CD4-positive, alpha-beta T cell treated with Interleukin-21 for 1 hour (primary cell): ENCODE measurements around the gene STARD10.

Source experiments
- DNase-seq: peaks from one replicate; pipeline ENCODE4 v3.0.0-alpha.2; 2020

Gene STARD10

DNA sequence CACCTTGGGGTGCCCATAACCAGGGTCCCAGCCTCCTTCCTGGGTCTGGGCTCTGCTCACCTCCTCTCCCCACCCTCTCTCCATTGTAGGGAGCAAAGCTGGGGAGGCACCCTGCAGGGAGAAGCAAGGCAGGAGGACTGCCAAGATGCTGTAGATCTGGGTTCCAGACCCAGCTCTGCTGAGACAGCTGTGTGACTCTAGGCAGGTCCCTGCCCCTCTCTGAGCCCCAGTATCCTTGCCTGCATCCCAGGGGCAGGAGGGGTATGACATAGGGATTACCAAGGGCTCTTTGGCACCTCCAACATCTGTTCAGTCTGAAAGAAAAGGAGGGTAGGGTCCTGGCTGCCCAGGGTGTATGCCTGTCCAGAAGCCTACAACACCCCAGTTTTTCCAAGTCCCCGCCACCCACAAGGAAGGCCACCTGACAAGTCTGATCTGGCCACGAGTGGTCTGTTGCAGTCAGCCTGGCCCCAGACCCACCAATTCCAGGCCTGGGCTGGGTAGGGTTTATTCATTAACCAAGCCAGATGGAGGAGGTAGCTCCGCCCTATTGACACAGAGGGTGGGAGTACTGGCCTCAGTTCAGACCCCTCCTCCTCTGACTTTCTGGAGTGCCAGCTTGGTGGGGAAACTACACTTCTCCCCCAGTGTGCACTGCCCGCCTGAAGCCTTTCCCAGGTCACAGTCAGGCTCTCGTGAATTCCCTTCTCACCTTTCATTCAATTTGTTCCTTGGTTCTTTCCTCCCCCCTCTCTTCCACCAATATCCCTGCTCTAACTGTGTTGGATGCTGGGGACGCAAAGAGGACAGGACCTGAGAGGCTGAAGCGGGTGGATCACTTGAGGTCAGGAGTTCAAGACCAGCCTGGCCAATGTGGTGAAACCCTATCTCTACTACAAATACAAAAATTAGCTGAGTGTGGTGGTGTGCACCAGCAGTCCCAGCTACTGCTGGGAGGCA lies 15.0 kb downstream of the STARD10 start:
- no peak for DNase-seq

- no peak for DNase-seq
Measured at GRCh38 chr11:72777755-72778278, 16.0 kb downstream of the STARD10 start.

DNA sequence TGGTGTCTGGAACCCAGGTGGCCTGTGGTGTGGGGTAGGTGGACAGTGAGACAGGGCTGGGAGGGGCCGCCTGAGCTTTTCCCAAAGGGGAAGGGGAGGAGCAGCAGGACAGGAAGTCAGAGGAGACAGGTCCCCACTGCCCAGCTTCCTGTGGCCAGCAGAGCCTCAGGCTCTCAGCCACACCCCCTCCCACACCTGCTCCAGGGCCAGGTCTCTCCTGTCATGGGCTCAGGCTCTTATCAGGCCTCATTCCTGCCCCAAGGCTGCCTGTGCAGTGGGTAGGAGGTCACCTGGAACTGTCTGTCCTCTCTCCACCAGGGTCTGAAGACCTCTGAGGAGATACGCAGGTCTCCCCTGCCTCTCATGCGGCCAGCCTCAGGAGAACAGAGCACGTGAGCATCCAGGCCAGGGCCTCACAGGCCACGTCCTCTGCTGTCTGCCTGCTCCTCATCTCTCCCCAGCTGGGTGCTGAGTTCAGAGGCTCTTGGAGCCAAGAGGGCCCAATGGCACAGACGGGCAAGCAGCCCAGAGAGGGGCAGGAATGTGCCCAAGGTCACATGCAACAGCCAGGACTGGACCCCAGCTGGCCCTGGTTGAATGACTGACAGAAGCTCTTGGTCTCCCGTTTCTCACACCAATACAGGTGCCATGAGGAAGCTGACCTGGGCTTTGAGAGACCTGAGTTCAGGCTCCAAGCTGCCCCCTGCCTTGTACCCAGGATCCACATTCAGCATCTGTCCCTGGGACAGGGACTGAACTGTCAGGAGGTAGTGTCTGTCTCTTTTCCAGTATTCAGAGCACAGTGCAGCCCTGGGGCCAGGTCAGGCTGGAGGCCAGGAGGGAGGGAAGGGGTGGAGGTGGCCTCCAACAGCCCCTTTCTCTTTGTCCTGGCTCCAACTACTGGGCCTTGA lies 16.7 kb downstream of the STARD10 start:
- no peak for DNase-seq

GRCh38 chr11:72776117-72776843 lies 17.6 kb downstream of the STARD10 start:
- no peak for DNase-seq

- DNase-seq: no peak
Measured at GRCh38 chr11:72775288-72776110, 18.3 kb downstream of the STARD10 start.

DNA sequence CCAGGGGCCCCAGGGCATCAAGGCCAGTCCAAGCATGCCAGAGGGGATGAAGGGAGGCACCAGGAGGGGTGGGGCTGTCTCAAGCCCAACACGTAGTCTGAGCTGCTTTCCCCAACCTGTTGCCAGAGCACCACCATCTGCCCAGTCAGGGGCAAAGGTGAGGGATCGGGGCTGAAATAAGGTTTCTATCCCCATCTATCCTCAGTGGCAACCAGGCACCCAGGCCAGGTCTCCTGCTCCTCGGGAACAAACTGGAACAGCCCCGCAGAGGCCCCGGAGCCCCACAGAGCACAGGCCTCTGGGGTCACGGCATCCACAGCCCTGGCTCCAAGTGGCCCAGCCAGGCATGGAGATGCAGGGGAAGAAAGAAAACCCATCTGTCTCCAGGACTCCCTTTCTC lies 19.3 kb downstream of the STARD10 start:
- no peak for DNase-seq

DNA sequence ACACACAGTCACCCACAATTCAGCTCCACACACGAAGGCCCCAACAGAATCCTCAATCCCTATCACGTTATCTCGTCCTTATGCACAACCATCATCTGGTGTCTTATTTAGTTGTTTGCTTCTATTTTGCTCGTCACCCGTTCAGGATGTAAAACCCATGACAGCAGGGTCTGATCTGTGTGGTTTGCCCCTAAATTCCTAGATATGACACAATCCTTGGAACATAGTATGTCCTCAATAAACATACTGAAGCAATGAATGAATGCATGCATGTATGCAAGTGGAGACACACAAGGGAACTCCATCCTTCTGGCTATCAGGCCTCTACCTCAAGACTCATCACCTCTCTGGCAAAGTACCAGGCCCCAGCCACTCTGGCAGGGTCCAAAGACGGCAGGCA lies 20.2 kb downstream of the STARD10 start:
- no peak for DNase-seq

DNA sequence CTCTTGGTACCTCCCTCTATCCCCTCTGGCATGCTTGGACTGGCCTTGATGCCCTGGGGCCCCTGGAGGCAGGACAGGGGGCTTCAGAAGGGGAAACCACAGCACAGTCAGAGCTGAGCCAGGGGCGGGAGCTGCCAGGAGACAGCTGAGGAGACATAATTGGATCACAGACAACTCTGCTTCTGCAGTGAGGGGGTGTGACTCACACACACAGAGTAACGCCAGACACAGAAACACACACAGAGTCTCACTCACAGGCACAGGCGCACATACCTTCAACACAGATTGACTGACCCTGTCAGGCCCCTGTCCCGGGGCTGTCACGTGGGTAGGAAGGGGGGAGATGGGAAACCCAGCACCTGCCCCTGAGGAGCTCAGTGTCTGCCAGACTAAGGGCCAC lies 20.6 kb downstream of the STARD10 start:
- no peak for DNase-seq

- DNase-seq: no peak
Measured at GRCh38 chr11:72772059-72772458, 21.8 kb downstream of the STARD10 start.

DNA sequence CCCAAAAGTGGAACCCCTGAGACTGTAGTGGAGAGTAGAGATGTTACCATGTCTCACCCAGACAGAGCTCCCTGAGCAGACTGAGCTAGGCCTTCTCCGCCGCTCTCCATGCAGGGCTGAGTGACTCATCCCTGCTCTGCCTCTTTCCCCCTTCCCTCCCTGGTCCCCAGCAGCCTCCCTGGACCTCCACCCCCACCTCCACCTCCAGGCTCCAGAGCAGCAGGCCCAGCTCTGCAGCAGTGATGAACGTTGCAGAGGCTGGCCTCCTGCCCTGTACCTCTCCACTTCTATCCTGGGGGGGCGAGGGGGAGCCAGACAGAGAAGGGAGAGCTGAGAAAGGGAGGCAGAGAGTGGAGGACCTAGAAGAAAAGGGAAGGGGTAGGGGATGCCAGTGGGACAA lies 22.3 kb downstream of the STARD10 start:
- DNase-seq: no peak

DNA sequence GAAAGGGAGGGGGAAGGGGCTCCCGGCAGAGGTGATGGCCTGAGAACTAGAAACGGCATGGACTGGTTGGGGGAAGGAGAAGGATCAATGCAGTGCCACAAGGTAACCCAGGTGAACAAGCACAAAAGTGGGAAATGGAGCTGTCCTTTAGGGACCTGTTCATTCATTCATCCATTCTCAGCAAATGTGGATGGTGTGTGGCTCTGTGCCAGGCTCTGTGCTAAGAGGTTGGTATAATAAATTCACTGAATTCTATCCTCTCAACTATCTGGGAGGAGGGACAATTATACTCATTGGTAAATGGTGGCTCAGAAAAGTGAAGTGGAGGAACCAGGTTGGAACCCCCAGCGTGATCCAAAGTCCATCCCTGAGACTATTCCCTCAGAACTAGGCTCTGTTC lies 23.0 kb downstream of the STARD10 start:
- DNase-seq: no peak

DNA sequence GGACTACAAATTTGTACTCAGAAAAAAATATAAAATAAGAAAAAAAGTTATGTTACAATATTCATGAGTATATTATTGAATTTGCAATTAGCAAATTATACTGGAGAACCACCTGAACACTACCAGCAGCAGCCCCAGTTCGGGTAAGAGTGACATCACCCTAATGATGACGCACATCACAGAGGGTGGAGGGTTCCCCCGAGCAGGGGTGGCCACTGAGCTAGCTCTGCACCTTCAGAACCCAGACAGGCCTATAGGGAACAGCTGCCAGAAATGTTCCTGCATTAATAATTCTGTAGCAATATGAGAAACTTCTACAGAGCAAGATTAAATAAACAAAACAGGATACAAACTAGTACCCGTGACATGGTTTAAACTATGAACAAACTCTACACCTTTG lies 24.2 kb downstream of the STARD10 start:
- DNase-seq: no peak

DNA sequence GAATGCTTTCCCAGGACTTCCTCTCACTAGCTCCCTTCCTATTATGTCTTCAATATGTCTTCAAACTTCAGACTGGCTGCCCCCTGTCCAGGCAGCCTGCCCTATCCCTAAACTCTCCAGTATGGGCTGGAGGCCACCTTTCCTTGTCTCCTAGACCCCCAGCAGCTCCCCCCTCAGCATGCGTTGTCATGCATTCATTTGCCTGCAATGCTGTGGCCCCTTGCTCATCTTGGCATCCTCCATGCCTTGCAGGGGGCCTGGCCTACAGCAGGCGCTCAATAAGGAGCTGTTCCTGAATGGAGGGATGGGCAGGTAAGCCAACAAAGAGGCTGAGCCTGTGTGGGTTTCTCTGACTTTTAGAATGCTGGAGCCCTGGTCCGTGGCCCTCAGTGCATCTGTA lies 25.3 kb downstream of the STARD10 start:
- no peak for DNase-seq

GRCh38 chr11:72767203-72768062 lies 26.4 kb downstream of the STARD10 start:
- DNase-seq: no peak

DNA sequence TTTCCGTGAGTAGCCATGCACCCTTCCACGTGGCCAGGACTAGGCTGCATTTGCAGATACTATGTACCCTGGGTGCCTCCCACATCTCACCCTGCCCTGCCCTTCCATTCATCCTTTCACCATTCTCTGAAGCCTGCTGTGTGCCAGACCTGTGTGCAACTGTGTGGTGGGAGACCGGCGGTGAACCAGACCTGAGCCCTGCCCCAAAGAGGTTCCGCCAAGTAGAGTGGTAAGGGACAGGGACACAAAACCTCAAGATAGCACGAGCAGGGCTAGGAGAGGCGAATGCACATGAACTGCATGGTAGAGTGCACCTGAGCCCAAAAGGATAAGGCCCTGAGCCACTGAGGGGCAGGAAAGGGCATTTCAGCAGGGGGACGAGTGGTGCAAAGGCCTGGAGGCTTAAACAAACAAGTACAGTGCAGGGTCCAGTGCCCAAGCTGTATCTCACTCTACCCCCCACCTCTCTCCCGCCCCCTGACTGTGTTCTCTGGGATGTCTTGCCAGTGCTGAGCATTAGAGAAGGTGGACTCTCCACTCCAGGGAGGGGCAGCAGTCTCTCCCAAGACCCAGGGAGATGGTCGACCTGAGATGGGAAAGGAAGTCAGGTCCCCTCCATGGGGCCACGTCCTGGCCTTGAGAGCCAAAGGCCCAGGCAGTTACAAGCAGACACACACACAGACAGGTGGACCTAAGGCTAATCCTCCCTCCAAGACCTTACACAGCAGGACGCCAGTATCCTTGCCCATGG lies 27.5 kb downstream of the STARD10 start:
- no peak for DNase-seq

DNA sequence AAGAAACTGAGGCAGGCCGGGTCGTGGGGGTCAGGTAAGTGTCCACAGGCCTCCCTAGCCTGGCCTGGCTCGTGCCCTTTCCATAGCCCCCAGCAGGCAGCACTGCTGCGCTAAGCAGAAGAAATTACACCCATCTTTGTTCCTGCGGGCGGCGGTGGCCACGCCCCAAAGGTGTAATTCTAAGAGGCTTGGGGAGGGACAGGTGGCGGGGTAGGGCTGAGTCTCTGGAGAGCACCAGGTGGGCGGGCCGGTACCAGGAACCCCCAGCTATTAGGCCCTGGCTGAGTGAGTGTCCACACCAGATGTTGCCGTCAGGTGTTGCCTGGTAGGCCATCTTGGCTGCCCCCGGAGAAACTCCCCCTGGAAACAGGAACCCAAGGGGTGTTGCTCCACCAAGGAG lies 29.3 kb downstream of the STARD10 start:
- DNase-seq: no peak

- no peak for DNase-seq
Measured at GRCh38 chr11:72763823-72764222, 30.0 kb downstream of the STARD10 start.

DNA sequence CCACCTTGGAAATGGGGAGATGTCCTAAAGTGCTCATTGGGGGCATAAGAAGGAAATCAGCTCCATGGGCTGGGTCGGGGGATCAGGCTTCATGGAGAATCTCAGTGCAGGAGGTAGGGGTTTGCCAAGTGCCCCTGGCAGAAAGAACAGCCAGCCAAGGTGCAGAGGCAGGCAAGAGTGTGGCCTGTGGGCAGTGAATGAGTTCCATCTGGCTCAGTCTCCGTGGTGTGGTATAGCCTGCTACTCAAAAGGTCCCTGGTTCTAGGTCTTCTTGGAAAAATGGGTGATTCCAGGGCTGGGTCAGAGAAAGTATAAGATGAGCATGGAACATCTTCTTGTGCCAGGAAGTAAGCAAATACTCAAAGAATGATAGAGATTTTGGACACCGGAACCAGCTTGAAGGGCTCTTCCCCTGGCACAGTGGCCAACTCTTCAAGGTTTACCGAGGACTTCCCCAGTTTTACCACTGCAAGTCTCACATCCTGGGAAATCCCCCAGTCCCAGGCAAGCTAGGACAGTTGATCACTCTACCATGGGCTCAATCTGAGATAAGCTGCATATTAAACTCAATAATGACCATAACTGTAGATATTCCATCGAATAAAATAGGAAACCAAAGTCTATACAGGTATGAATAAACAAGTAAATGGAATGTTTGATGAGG lies 31.1 kb downstream of the STARD10 start:
- DNase-seq: no peak
